Measurements from ENCODE around the gene CACNA1I. TPM values are rescaled to one million over a fixed set of nuclear protein-coding genes. Genes with fewer than 3 reads are reported as not detected.
A peak's percentile ranks its signal among the peaks of the same experiment; 100 is the strongest.

Gene CACNA1I
- total and polyA plus RNA-seq, 9 donors: 0.04 to 0.14 (median 0.09) TPM

GRCh38 chr22:39647836-39648629 is 77.5 kb downstream of the CACNA1I start:
- H3K27ac ChIP-seq (ENCODE audit: low read length): no peak overlapping the region
- H3K4me1 ChIP-seq (ENCODE audit: control insufficient read depth, insufficient read depth, low read length): peaks cover 14% of the 10 kb centered on the region
- H3K9me3 ChIP-seq (replicated peaks; ENCODE audit: control insufficient read depth, low read depth, low read length): no peaks in the 10 kb centered on the region
- H3K4me3 ChIP-seq (ENCODE audit: low read length): no peak overlapping the region
- 50% methylated on average over 27 of the region's 35 CpGs for whole genome bisulfite sequencing (ENCODE audit: insufficient coverage)
- H3K36me3 ChIP-seq (ENCODE audit: control insufficient read depth, insufficient read depth, low read length): no peaks in the 10 kb centered on the region
- H3K27me3 ChIP-seq (ENCODE audit: control insufficient read depth, insufficient read depth, low read length): peaks cover 5% of the 10 kb centered on the region
- DNase-seq: no peak

- 29% methylated on average over 1 of the region's 5 CpGs for WGBS (ENCODE audit: insufficient coverage)
Measured at GRCh38 chr22:39648630-39648950, 78.0 kb downstream of the CACNA1I start.

GRCh38 chr22:39649500-39650089 is 79.0 kb downstream of the CACNA1I start:
- peaks cover 1% of the 10 kb centered on the region for H3K27me3 ChIP-seq (ENCODE audit: control insufficient read depth, insufficient read depth, low read length)
- H3K4me3 ChIP-seq (ENCODE audit: low read length): no peak overlapping the region
- no peaks in the 10 kb centered on the region for H3K9me3 ChIP-seq (replicated peaks; ENCODE audit: control insufficient read depth, low read depth, low read length)
- H3K36me3 ChIP-seq (ENCODE audit: control insufficient read depth, insufficient read depth, low read length): no peaks in the 10 kb centered on the region
- no peak for DNase-seq
- WGBS (ENCODE audit: insufficient coverage): 94% methylated on average over 41 of the region's 41 CpGs
- peaks cover 14% of the 10 kb centered on the region for H3K4me1 ChIP-seq (ENCODE audit: control insufficient read depth, insufficient read depth, low read length)
- no peak overlapping the region for H3K27ac ChIP-seq (ENCODE audit: low read length)

More at GRCh38 chr22:39648630-39648950, 78.0 kb downstream of the CACNA1I start:
- H3K27ac ChIP-seq (ENCODE audit: low read length): no peak overlapping the region
- no peak for DNase-seq
- H3K36me3 ChIP-seq (ENCODE audit: control insufficient read depth, insufficient read depth, low read length): no peaks in the 10 kb centered on the region
- no peaks in the 10 kb centered on the region for H3K9me3 ChIP-seq (replicated peaks; ENCODE audit: control insufficient read depth, low read depth, low read length)
- H3K4me1 ChIP-seq (ENCODE audit: control insufficient read depth, insufficient read depth, low read length): peaks cover 14% of the 10 kb centered on the region
- no peak overlapping the region for H3K4me3 ChIP-seq (ENCODE audit: low read length)
- H3K27me3 ChIP-seq (ENCODE audit: control insufficient read depth, insufficient read depth, low read length): peaks cover 3% of the 10 kb centered on the region

GRCh38 chr22:39651053-39651996 is 80.8 kb downstream of the CACNA1I start:
- Histone ChIP-seq H3K4me1 (ENCODE audit: control insufficient read depth, insufficient read depth, low read length) (peaks cover 10% of the 10 kb centered on the region), H3K9me3 (replicated peaks; ENCODE audit: control insufficient read depth, low read depth, low read length) (no peaks in the 10 kb centered on the region), H3K36me3 (ENCODE audit: control insufficient read depth, insufficient read depth, low read length) (no peaks in the 10 kb centered on the region), H3K4me3 (ENCODE audit: low read length) (no peak overlapping the region), H3K27me3 (ENCODE audit: control insufficient read depth, insufficient read depth, low read length) (peaks cover 18% of the 10 kb centered on the region), H3K27ac (ENCODE audit: low read length) (no peak overlapping the region)
- peak; percentile 37 for DNase-seq
- WGBS (ENCODE audit: insufficient coverage): 69% methylated on average over 19 of the region's 24 CpGs

- H3K9me3 ChIP-seq (replicated peaks; ENCODE audit: control insufficient read depth, low read depth, low read length): no peaks in the 10 kb centered on the region
- no peaks in the 10 kb centered on the region for H3K36me3 ChIP-seq (ENCODE audit: control insufficient read depth, insufficient read depth, low read length)
- 61% methylated on average over 11 of the region's 16 CpGs for WGBS (ENCODE audit: insufficient coverage)
- no peak overlapping the region for H3K4me3 ChIP-seq (ENCODE audit: low read length)
- no peak overlapping the region for H3K27ac ChIP-seq (ENCODE audit: low read length)
- peaks cover 36% of the 10 kb centered on the region for H3K27me3 ChIP-seq (ENCODE audit: control insufficient read depth, insufficient read depth, low read length)
- peaks cover 3% of the 10 kb centered on the region for H3K4me1 ChIP-seq (ENCODE audit: control insufficient read depth, insufficient read depth, low read length)
- no peak for DNase-seq
Measured at GRCh38 chr22:39652990-39653786, 82.6 kb downstream of the CACNA1I start.

- H3K4me3 ChIP-seq (ENCODE audit: low read length): no peak overlapping the region
- WGBS (ENCODE audit: insufficient coverage): no CpG with 5 or more reads among the region's 3 CpGs
- no peaks in the 10 kb centered on the region for H3K4me1 ChIP-seq (ENCODE audit: control insufficient read depth, insufficient read depth, low read length)
- no peak for DNase-seq
- H3K9me3 ChIP-seq (replicated peaks; ENCODE audit: control insufficient read depth, low read depth, low read length): no peaks in the 10 kb centered on the region
- no peak overlapping the region for H3K27ac ChIP-seq (ENCODE audit: low read length)
- no peaks in the 10 kb centered on the region for H3K36me3 ChIP-seq (ENCODE audit: control insufficient read depth, insufficient read depth, low read length)
- peaks cover 40% of the 10 kb centered on the region for H3K27me3 ChIP-seq (ENCODE audit: control insufficient read depth, insufficient read depth, low read length)
Measured at GRCh38 chr22:39653787-39654077, 83.2 kb downstream of the CACNA1I start.

GRCh38 chr22:39654131-39654926 is 83.8 kb downstream of the CACNA1I start:
- no peak for DNase-seq
- no peaks in the 10 kb centered on the region for H3K36me3 ChIP-seq (ENCODE audit: control insufficient read depth, insufficient read depth, low read length)
- no peak overlapping the region for H3K27ac ChIP-seq (ENCODE audit: low read length)
- no peaks in the 10 kb centered on the region for H3K9me3 ChIP-seq (replicated peaks; ENCODE audit: control insufficient read depth, low read depth, low read length)
- no peak overlapping the region for H3K4me3 ChIP-seq (ENCODE audit: low read length)
- H3K27me3 ChIP-seq (ENCODE audit: control insufficient read depth, insufficient read depth, low read length): peaks cover 46% of the 10 kb centered on the region
- no peaks in the 10 kb centered on the region for H3K4me1 ChIP-seq (ENCODE audit: control insufficient read depth, insufficient read depth, low read length)
- WGBS (ENCODE audit: insufficient coverage): 87% methylated on average over 9 of the region's 10 CpGs

- Histone ChIP-seq H3K36me3 (ENCODE audit: control insufficient read depth, insufficient read depth, low read length) (no peaks in the 10 kb centered on the region), H3K27ac (ENCODE audit: low read length) (no peak overlapping the region), H3K4me1 (ENCODE audit: control insufficient read depth, insufficient read depth, low read length) (no peaks in the 10 kb centered on the region), H3K9me3 (replicated peaks; ENCODE audit: control insufficient read depth, low read depth, low read length) (no peaks in the 10 kb centered on the region), H3K27me3 (ENCODE audit: control insufficient read depth, insufficient read depth, low read length) (peaks cover 54% of the 10 kb centered on the region), H3K4me3 (ENCODE audit: low read length) (no peak overlapping the region)
- DNase-seq: no peak
- 62% methylated on average over 3 of the region's 8 CpGs for WGBS (ENCODE audit: insufficient coverage)
Measured at GRCh38 chr22:39655004-39655579, 84.5 kb downstream of the CACNA1I start.

- Histone ChIP-seq H3K27ac (ENCODE audit: low read length) (no peak overlapping the region), H3K27me3 (ENCODE audit: control insufficient read depth, insufficient read depth, low read length) (peaks cover 61% of the 10 kb centered on the region), H3K4me3 (ENCODE audit: low read length) (no peak overlapping the region), H3K36me3 (ENCODE audit: control insufficient read depth, insufficient read depth, low read length) (no peaks in the 10 kb centered on the region), H3K9me3 (replicated peaks; ENCODE audit: control insufficient read depth, low read depth, low read length) (no peaks in the 10 kb centered on the region), H3K4me1 (ENCODE audit: control insufficient read depth, insufficient read depth, low read length) (no peaks in the 10 kb centered on the region)
- WGBS (ENCODE audit: insufficient coverage): 8% methylated on average over 13 of the region's 15 CpGs
- no peak for DNase-seq
Measured at GRCh38 chr22:39655831-39656230, 85.3 kb downstream of the CACNA1I start.
